Panc1 (cell line): ENCODE data around the gene PHYHIPL. TPM values are rescaled to one million over a fixed set of nuclear protein-coding genes. Genes with fewer than 3 reads are reported as not detected.

ENCODE experiments used
- ATAC-seq: fragments of 200-7000 bp; cut with Tn5 transposase; 2 replicates; pipeline ENCODE4 v1.9.1; 2020; ENCODE audit warnings: mild to moderate bottlenecking, moderate library complexity
- BruUV-seq: library from RNA; stranded (reverse); fragments of 400-500 nt; replicated peaks from 2 replicates; lab custom pipeline; 2021; lab: Mats Ljungman, UMichigan
- CTCF ChIA-PET: fragments of 300-600 bp; sonication (Branson Sonifier 250); formaldehyde crosslinking; loops from one replicate; lab custom pipeline; 2022; ENCODE audit warnings: antibody characterized with exemption; lab: Charles Lee
- POLR2A ChIA-PET: fragments of 300-600 bp; sonication (Branson Sonifier 250); formaldehyde crosslinking; loops from one replicate; lab custom pipeline; 2022; ENCODE audit warnings: antibody characterized with exemption; lab: Charles Lee
- DNase-seq: peaks from one replicate; pipeline ENCODE4 v3.0.0-alpha.2; 2010; ENCODE audit warnings: low read depth, low spot score
- H3K27ac ChIP-seq: 2 replicates; pipeline ENCODE4 v1.5.1; 2011; ENCODE audit warnings: mild to moderate bottlenecking, low read length, inconsistent platforms
- H3K27me3 ChIP-seq: fragments of 200-500 bp; sonication (Bioruptor generic); 2 replicates; pipeline ENCODE4 v1.6.0; 2014; ENCODE audit warnings: low read length, inconsistent platforms; ENCODE audit not compliant: control insufficient read depth, insufficient read depth
- H3K36me3 ChIP-seq: fragments of 200-500 bp; sonication (Bioruptor generic); 2 replicates; pipeline ENCODE4 v1.5.1; 2014; ENCODE audit warnings: inconsistent platforms, mild to moderate bottlenecking, low read length, moderate library complexity; ENCODE audit not compliant: control insufficient read depth, insufficient read depth
- H3K4me1 ChIP-seq: 2 replicates; pipeline ENCODE4 v1.5.1; 2011; ENCODE audit warnings: inconsistent platforms, mild to moderate bottlenecking, low read length, moderate library complexity; ENCODE audit not compliant: control insufficient read depth, insufficient read depth
- H3K4me3 ChIP-seq, 2 experiments: 2 replicates each; pipeline ENCODE4 v1.5.1; 2011 to 2012; ENCODE audit warnings: low read depth in 2 of 2, low read length in 2 of 2, mild to moderate bottlenecking in 2 of 2, inconsistent platforms in 1 of 2, moderate library complexity in 1 of 2
- H3K9me3 ChIP-seq: fragments of 200-500 bp; sonication (Bioruptor generic); 2 replicates; pipeline ENCODE4 v1.5.1; 2014; ENCODE audit warnings: low read depth, mild to moderate bottlenecking, inconsistent platforms, low read length, moderate library complexity; ENCODE audit not compliant: control insufficient read depth, insufficient read depth
- POLR2AphosphoS5 ChIP-seq: IDR thresholded peaks from 2 replicates; pipeline ENCODE4 v1.6.1; 2012; ENCODE audit warnings: mild to moderate bottlenecking, low read depth, low read length, moderate library complexity
- SIN3A ChIP-seq: IDR thresholded peaks from 2 replicates; pipeline ENCODE4 v1.6.1; 2012; ENCODE audit warnings: low read depth, mild to moderate bottlenecking, low read length, moderate library complexity, borderline replicate concordance; ENCODE audit not compliant: insufficient read depth
- TCF7L2 ChIP-seq: IDR thresholded peaks from 2 replicates; pipeline ENCODE4 v1.6.1; 2011; ENCODE audit warnings: mild to moderate bottlenecking, low read depth, low read length, inconsistent platforms
- in situ Hi-C: cut with HindIII; loops from 2 replicates; pipeline ENCODE4 v1.10.0; 2016; ENCODE audit warnings: low sequenced_read_pairs, low pct_unique_long_range_greater_than_20kb
- intact Hi-C: fragments of 100-400 bp; cut with micrococcal nuclease; formaldehyde crosslinking; loops from one replicate; pipeline ENCODE4 v1.10.0; 2022; ENCODE audit not compliant: unreplicated experiment
- total RNA-seq: library from RNA; stranded (reverse); gene quantifications from one replicate; pipeline ENCODE4 v1.2.1, GENCODE V29; 2021; ENCODE audit not compliant: unreplicated experiment
- TF ChIP-seq, protein P1 (sequence below), 2 experiments: IDR thresholded peaks; 2 replicates each; pipeline ENCODE4 v1.6.1; 2011 to 2012; ENCODE audit warnings: low read depth in 2 of 2, control low read depth in 1 of 2, low read length in 1 of 2, mild to moderate bottlenecking in 1 of 2, moderate library complexity in 1 of 2; ENCODE audit not compliant: insufficient read depth in 1 of 2
- TF ChIP-seq, protein P2 (sequence below): fragments of 450-650 bp; IDR thresholded peaks from 2 replicates; pipeline ENCODE4 v1.5.1; 2017; ENCODE audit warnings: mild to moderate bottlenecking

PHYHIPL gene
- total RNA-seq, 1 experiment from 2014 or later: not detected

DNA sequence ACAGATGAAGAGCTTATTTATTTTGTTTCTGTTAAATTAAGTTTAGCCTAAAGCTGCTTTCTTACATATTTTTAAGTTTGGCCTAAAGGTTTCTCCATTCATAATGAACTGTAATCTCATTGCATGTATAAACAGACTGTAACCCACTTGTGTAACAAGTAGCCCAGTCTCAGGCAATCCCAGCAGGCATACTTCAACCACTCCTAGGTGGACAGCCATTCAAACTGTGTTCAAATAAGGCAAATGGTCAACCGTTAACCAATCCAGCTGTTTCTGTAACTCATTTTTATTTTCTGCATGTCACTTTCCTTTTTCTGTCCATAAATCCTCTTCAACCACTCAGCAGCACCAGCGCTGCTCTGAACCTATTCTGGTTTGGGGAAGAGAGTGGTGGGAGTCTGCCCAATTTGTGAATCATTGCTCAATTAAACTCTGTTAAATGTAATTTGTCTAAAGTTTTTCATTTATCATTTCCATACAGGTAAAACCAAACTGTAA is 35.9 kb downstream of the PHYHIPL start:
- Histone ChIP-seq H3K36me3 (no peaks in the 10 kb centered on the region), H3K4me1 (no peaks in the 10 kb centered on the region), H3K9me3 (no peaks in the 10 kb centered on the region), H3K27me3 (no peaks in the 10 kb centered on the region), H3K27ac (no peak overlapping the region), H3K4me3 (no peak overlapping the region)
- no TSS peak for BruUV-seq
- DNase-seq (no peak), ATAC-seq (no peak)
- ChIA-PET CTCF (no interaction called here), POLR2A (no interaction called here)
- in situ Hi-C loops: no loop called here
- TF ChIP-seq POLR2AphosphoS5 (no peak), TCF7L2 (no peak)
- intact Hi-C loops: no loop called here

DNA sequence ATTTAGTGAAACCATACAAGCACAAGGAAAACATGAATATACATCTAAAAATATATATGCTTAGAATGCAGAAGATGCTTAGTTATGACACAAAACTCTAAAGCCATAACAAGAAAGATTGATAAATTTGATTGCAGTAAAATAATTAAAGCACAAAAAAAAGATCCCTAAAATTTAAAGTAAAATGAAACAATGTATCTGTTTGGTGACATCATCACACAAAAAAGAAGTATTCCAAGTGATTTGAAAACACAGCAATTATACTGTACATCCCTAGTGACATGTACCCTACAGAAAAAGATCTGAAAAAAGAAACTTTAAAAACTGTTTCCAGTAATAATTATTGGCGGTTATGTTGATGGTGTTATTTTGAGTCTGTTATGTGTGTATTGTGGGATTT is 37.7 kb downstream of the PHYHIPL start:
- no peak for ATAC-seq
- BruUV-seq: no TSS peak
- POLR2A ChIA-PET: no interaction called here
- in situ Hi-C loops (no loop called here), intact Hi-C loops (no loop called here)
- H3K36me3 ChIP-seq: no peaks in the 10 kb centered on the region
- CTCF ChIA-PET: no interaction called here
- H3K9me3 ChIP-seq: no peaks in the 10 kb centered on the region
- DNase-seq: no peak
- no peak overlapping the region for H3K27ac ChIP-seq
- H3K4me1 ChIP-seq: no peaks in the 10 kb centered on the region
- no peaks in the 10 kb centered on the region for H3K27me3 ChIP-seq
- no peak overlapping the region for H3K4me3 ChIP-seq
- TF ChIP-seq SIN3A (no peak), TCF7L2 (no peak), POLR2AphosphoS5 (no peak)
- TF ChIP-seq, protein P1, sequence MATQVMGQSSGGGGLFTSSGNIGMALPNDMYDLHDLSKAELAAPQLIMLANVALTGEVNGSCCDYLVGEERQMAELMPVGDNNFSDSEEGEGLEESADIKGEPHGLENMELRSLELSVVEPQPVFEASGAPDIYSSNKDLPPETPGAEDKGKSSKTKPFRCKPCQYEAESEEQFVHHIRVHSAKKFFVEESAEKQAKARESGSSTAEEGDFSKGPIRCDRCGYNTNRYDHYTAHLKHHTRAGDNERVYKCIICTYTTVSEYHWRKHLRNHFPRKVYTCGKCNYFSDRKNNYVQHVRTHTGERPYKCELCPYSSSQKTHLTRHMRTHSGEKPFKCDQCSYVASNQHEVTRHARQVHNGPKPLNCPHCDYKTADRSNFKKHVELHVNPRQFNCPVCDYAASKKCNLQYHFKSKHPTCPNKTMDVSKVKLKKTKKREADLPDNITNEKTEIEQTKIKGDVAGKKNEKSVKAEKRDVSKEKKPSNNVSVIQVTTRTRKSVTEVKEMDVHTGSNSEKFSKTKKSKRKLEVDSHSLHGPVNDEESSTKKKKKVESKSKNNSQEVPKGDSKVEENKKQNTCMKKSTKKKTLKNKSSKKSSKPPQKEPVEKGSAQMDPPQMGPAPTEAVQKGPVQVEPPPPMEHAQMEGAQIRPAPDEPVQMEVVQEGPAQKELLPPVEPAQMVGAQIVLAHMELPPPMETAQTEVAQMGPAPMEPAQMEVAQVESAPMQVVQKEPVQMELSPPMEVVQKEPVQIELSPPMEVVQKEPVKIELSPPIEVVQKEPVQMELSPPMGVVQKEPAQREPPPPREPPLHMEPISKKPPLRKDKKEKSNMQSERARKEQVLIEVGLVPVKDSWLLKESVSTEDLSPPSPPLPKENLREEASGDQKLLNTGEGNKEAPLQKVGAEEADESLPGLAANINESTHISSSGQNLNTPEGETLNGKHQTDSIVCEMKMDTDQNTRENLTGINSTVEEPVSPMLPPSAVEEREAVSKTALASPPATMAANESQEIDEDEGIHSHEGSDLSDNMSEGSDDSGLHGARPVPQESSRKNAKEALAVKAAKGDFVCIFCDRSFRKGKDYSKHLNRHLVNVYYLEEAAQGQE (IDR thresholded peaks at IDR 0.05; ENCODE audit: insufficient read depth in 1 of 2, low read depth in 2 of 2, low read length in 1 of 2): no peak
- TF ChIP-seq, protein P2, sequence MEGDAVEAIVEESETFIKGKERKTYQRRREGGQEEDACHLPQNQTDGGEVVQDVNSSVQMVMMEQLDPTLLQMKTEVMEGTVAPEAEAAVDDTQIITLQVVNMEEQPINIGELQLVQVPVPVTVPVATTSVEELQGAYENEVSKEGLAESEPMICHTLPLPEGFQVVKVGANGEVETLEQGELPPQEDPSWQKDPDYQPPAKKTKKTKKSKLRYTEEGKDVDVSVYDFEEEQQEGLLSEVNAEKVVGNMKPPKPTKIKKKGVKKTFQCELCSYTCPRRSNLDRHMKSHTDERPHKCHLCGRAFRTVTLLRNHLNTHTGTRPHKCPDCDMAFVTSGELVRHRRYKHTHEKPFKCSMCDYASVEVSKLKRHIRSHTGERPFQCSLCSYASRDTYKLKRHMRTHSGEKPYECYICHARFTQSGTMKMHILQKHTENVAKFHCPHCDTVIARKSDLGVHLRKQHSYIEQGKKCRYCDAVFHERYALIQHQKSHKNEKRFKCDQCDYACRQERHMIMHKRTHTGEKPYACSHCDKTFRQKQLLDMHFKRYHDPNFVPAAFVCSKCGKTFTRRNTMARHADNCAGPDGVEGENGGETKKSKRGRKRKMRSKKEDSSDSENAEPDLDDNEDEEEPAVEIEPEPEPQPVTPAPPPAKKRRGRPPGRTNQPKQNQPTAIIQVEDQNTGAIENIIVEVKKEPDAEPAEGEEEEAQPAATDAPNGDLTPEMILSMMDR: no peak

DNA sequence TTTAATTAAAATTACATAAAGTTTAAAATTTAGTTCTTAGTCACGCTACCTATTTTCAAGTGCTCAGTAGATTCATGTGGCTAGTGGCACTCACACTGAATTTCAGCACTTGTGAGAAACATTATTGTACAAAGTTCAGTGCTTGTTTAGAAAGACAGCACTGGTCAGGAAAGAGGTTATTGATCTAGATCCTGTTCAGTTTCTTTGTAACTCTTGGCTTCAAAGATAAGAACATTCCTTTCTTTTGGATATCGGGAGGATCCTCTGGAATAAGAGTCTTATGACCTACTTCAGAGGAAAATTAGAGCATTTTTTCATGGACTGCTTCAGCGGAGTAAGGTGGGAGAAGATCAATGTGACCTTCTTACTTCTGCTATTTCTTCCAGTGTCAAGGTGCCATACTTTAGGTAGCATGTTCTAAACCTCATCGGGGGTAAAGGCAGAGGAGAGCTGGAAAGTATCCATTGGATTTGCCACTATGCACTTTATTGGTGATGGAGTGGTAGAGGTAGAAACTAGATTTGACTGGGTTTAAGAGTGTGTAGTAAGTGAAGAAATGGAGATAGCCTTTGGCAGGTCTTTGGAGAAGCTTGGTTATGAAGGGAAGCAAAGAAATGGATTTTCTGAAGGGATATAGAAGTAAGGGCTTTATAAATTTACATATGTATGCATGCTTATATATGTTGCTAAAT is 39.9 kb downstream of the PHYHIPL start:
- intact Hi-C loops: no loop called here
- Histone ChIP-seq H3K27ac (no peak overlapping the region), H3K4me1 (no peaks in the 10 kb centered on the region), H3K4me3 (no peak overlapping the region), H3K27me3 (no peaks in the 10 kb centered on the region), H3K9me3 (no peaks in the 10 kb centered on the region), H3K36me3 (no peaks in the 10 kb centered on the region)
- in situ Hi-C loops: no loop called here
- ATAC-seq (no peak), DNase-seq (no peak)
- ChIA-PET CTCF (no interaction called here), POLR2A (no interaction called here)
- no TSS peak for BruUV-seq
- TF ChIP-seq SIN3A: no peak
- TF ChIP-seq, protein P1 (IDR thresholded peaks at IDR 0.05; ENCODE audit: insufficient read depth in 1 of 2, low read depth in 2 of 2, low read length in 1 of 2): no peak
- TF ChIP-seq TCF7L2: no peak
- no peak for TF ChIP-seq POLR2AphosphoS5
- TF ChIP-seq, protein P2: no peak
